KMS-11 (cell line): ENCODE measurements around the gene ENOX1.

Source experiments
- H2AFZ ChIP-seq: fragments of 200-600 bp; sonication (generic); 2 replicates; pipeline ENCODE4 v1.6.1; 2016; ENCODE audit warnings: antibody characterized with exemption, mixed run types, low read depth
- H3K27ac ChIP-seq: fragments of 200-600 bp; sonication (generic); 2 replicates; pipeline ENCODE4 v1.6.1; 2016; ENCODE audit warnings: mild to moderate bottlenecking, mixed run types
- H3K27me3 ChIP-seq: fragments of 200-600 bp; sonication (generic); 2 replicates; pipeline ENCODE4 v1.6.1; 2017; ENCODE audit warnings: mild to moderate bottlenecking, low read depth, mixed run types, moderate library complexity; ENCODE audit not compliant: insufficient read depth
- H3K36me3 ChIP-seq: fragments of 200-600 bp; sonication (generic); 2 replicates; pipeline ENCODE4 v1.6.1; 2017; ENCODE audit warnings: mild to moderate bottlenecking, mixed run types; ENCODE audit not compliant: insufficient read depth
- H3K4me1 ChIP-seq: fragments of 200-600 bp; sonication (generic); 2 replicates; pipeline ENCODE4 v1.6.1; 2016; ENCODE audit warnings: mild to moderate bottlenecking, low read depth, mixed run types; ENCODE audit not compliant: poor library complexity, severe bottlenecking
- H3K4me2 ChIP-seq: fragments of 200-600 bp; sonication (generic); 2 replicates; pipeline ENCODE4 v1.7.0; 2016; ENCODE audit warnings: mild to moderate bottlenecking, mixed run types
- H3K4me3 ChIP-seq: fragments of 200-600 bp; sonication (generic); IDR thresholded peaks from 2 replicates; pipeline ENCODE4 v1.6.1; 2017; ENCODE audit warnings: low read depth, low read length, mixed read lengths; ENCODE audit not compliant: insufficient read depth
- H3K79me2 ChIP-seq: fragments of 200-600 bp; sonication (generic); 2 replicates; pipeline ENCODE4 v1.6.1; 2016; ENCODE audit warnings: low read depth, mixed run types; ENCODE audit not compliant: insufficient read depth
- H3K9ac ChIP-seq: fragments of 200-600 bp; sonication (generic); 2 replicates; pipeline ENCODE4 v1.6.1; 2016; ENCODE audit warnings: mild to moderate bottlenecking, mixed run types
- H4K20me1 ChIP-seq: fragments of 200-600 bp; sonication (generic); 2 replicates; pipeline ENCODE4 v1.6.1; 2016; ENCODE audit warnings: mild to moderate bottlenecking, mixed run types; ENCODE audit not compliant: insufficient read depth
- CTCF ChIP-seq: fragments of 200-600 bp; sonication (generic); conservative IDR thresholded peaks from 2 replicates; pipeline ENCODE4 v1.6.1; 2017; ENCODE audit warnings: low read depth, mild to moderate bottlenecking, antibody characterized with exemption, low read length, moderate library complexity, mixed read lengths

The ENOX1 gene

GRCh38 chr13:43298816-43299215 lies 488.0 kb downstream of the ENOX1 start:
- H3K79me2 ChIP-seq = no peaks in the 10 kb centered on the region
- no peak overlapping the region for H3K27ac ChIP-seq
- no peak overlapping the region for H3K4me3 ChIP-seq
- no peak overlapping the region for H2AFZ ChIP-seq
- no peak overlapping the region for H3K9ac ChIP-seq
- H3K4me1 ChIP-seq = peaks cover 12% of the 10 kb centered on the region
- no peak for TF ChIP-seq CTCF
- H3K36me3 ChIP-seq = no peaks in the 10 kb centered on the region
- H3K4me2 ChIP-seq = no peak overlapping the region
- H4K20me1 ChIP-seq = no peaks in the 10 kb centered on the region
- no peaks in the 10 kb centered on the region for H3K27me3 ChIP-seq

GRCh38 chr13:43297967-43298678 lies 488.6 kb downstream of the ENOX1 start:
- H3K4me1 ChIP-seq = peaks cover 7% of the 10 kb centered on the region
- no peaks in the 10 kb centered on the region for H3K27me3 ChIP-seq
- no peak overlapping the region for H3K27ac ChIP-seq
- no peak overlapping the region for H2AFZ ChIP-seq
- H3K36me3 ChIP-seq = no peaks in the 10 kb centered on the region
- H3K4me3 ChIP-seq = no peak overlapping the region
- no peak overlapping the region for H3K9ac ChIP-seq
- no peaks in the 10 kb centered on the region for H4K20me1 ChIP-seq
- no peak for TF ChIP-seq CTCF
- H3K4me2 ChIP-seq = no peak overlapping the region
- no peaks in the 10 kb centered on the region for H3K79me2 ChIP-seq

- no peak for TF ChIP-seq CTCF
- no peak overlapping the region for H3K27ac ChIP-seq
Measured at GRCh38 chr13:43295825-43296564, 490.8 kb downstream of the ENOX1 start.

GRCh38 chr13:43295321-43295720 lies 491.5 kb downstream of the ENOX1 start:
- Histone ChIP-seq H3K9ac (no peak overlapping the region), H3K4me1 (peaks cover 9% of the 10 kb centered on the region), H3K4me3 (no peak overlapping the region), H3K36me3 (no peaks in the 10 kb centered on the region), H2AFZ (no peak overlapping the region), H3K27ac (no peak overlapping the region), H3K4me2 (no peak overlapping the region), H3K27me3 (no peaks in the 10 kb centered on the region), H3K79me2 (no peaks in the 10 kb centered on the region), H4K20me1 (no peaks in the 10 kb centered on the region)
- TF ChIP-seq CTCF = no peak

More at GRCh38 chr13:43295825-43296564, 490.8 kb downstream of the ENOX1 start:
- no peak overlapping the region for H2AFZ ChIP-seq
- no peak overlapping the region for H3K4me2 ChIP-seq
- H3K36me3 ChIP-seq = no peaks in the 10 kb centered on the region
- H3K27me3 ChIP-seq = no peaks in the 10 kb centered on the region
- H3K4me1 ChIP-seq = peaks cover 6% of the 10 kb centered on the region
- no peaks in the 10 kb centered on the region for H3K79me2 ChIP-seq
- no peak overlapping the region for H3K4me3 ChIP-seq
- no peaks in the 10 kb centered on the region for H4K20me1 ChIP-seq
- no peak overlapping the region for H3K9ac ChIP-seq
